HG02840 (cell line): ENCODE measurements around the gene AHCTF1.
"Not testable (repeated sequence)": the region's sequence is repeated elsewhere in the genome, so short reads cannot be mapped to it uniquely, and the experiment has no call there.

Experiments used
- ATAC-seq: cut with Tn5 transposase; IDR thresholded peaks from one replicate; pipeline ENCODE4 v1.9.1; 2021; ENCODE audit warnings: mild to moderate bottlenecking, moderate library complexity, moderate number of reproducible peaks; ENCODE audit not compliant: unreplicated experiment, low FRiP score

AHCTF1 gene

GRCh38 chr1:246850640-246851039 is 81.1 kb downstream of the AHCTF1 start:
- not testable (repeated sequence) for ATAC-seq

- ATAC-seq, result no peak
Measured at GRCh38 chr1:246843876-246844275, 87.9 kb downstream of the AHCTF1 start.

DNA sequence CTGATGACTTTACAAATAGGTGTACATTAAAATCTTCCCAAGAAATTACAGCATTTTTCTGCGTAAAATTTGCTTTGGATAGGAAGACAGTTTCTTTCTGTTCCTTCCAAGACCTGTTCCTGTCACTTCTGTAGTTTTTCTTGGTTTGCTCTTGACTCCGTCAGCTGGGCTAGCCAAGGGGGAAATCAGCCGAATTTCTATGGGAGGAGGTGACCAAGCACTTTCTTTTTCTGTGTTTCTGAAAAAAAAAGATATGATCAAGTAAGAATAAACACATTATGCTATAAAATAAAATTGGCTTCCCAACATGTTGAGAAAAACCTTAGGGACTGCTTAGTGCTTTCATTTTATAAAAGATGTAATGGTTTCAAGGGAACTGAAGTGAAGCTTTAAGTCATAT is 91.0 kb downstream of the AHCTF1 start:
- not testable (repeated sequence) for ATAC-seq

DNA sequence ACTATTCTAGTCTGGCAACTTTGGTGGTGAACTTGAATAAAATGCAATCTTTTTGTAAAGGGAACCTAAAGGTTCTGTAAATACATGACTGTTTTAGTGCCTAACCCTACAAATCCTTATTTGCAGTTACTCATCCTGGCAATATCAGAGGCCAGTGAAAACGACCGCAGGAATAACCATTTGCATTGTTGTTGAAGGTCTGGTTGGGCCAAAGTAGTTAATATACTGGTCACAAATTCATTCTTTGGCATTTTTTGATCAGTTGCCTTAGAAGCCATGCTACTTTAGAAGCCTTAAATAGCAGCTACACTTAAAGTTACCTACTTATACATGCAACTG is 93.7 kb downstream of the AHCTF1 start:
- no peak for ATAC-seq

DNA sequence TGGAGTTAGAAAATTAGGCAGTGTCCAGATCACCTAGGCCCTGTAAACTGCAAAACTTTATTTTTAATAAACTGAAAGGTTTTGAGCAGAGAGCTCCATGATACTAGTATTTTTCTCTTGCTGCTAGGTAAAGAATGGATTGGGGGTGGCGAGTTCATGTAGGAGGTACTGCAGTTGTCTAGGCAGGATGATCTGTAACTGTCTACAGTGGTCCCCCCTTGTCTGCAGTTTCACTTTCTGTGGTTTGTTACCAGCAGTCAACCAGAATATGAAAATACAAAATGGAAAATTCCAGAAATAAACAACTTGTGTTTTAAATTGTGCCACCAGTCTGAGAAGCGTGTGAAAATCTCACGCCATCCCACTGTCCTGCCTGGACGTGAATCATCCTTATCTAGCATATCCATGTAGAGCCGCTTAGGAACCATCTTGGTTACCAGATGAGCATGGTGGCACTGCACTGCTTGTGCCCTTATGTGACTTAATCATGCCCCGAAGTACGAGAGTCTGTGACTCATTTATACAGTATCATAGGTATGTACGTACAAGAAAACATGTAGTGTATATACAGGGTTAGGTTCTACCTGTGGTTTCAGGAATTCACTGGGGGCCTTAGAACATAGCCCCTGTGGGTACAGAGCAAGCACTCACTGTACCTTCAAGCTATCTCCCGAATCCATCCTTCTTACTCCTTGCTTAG is 94.2 kb downstream of the AHCTF1 start:
- ATAC-seq, result no peak

GRCh38 chr1:246836209-246836966 is 95.4 kb downstream of the AHCTF1 start:
- ATAC-seq, result no peak

DNA sequence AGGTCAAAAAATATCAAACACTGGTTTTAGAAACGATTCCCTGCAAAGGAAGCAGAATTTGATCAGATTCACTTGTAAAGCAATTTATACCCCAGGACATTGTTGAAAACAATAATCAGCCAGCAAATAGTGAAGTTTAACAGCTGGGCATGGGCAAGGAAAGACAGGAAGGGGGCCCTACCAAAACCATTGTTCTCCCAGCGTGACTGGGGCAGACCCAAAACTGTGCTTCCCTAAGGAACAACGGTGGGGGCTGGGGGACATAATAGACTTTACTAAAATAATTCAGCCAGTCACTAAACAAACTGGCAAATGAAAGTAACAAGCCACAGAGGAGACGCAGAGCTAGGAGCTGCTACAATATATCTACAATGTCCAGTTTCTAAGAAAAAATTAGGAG is 100.2 kb downstream of the AHCTF1 start:
- no peak for ATAC-seq

- no peak for ATAC-seq
Measured at GRCh38 chr1:246828818-246829217, 102.9 kb downstream of the AHCTF1 start.

GRCh38 chr1:246827396-246827795 is 104.4 kb downstream of the AHCTF1 start:
- no peak for ATAC-seq

DNA sequence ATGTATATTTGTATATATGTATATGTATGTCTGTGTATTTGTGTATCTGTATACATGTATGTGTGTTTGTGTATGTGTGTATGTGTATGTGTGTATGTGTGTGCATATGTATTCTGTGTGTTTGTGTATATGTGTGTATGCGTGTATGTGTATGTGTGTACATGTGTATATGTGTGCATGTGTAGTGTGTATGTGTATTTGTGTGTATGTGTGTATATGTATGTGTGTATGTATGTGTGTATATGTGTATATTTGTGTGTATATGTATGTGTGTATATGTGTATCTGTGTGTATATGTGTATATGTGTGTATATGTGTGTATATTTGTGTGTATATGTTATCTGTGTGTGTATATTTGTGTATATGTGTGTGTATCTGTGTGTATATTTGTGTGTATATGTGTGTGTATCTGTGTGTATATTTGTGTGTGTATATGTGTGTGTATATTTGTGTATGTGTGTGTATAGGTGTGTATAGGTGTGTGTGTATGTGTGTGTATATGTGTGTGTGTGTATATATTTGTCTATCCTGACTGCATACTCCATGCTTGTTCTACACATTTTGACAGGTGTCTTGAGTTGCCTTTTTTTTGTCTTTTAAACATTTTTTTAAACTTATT is 106.1 kb downstream of the AHCTF1 start:
- no peak for ATAC-seq

GRCh38 chr1:246824541-246824940 is 107.2 kb downstream of the AHCTF1 start:
- ATAC-seq, result no peak

DNA sequence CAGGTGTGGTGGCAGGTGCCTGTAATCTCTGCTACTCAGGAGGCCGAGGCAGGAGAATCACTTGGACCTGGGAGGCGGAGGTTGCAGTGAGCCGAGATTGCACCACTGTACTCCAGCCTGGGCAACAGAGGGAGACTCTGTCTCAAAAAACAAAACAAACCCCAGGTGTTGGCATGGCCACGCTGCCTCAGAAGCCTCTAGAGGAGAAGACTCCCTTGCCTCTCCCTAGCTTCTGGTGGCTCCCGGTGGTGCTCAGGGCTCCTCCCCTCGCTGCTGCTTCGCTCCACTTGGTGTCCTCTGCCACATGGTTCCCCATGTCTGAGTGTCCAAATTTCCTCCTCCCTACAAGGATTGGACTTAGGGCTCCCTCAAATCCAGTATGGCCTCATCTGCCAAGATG is 109.6 kb downstream of the AHCTF1 start:
- not testable (repeated sequence) for ATAC-seq

DNA sequence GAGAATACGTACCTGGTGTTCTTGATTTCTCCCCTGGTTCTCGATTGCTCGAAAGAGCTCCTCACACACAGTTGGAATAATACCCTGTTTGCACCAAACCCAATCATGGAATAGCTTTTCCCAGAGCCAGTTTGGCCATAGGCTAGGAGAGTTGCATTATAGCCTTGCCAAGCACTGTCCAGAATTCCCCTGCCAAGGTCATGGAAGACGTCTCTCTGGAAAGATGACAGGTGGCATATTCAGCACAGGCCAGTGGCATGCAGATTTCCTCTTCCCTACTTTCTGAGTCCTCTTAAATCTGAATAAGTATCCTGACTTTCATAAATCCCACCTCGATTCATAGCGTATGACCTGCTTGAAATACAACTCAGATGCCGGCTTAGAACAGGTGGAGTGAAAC is 111.1 kb downstream of the AHCTF1 start:
- no peak for ATAC-seq

DNA sequence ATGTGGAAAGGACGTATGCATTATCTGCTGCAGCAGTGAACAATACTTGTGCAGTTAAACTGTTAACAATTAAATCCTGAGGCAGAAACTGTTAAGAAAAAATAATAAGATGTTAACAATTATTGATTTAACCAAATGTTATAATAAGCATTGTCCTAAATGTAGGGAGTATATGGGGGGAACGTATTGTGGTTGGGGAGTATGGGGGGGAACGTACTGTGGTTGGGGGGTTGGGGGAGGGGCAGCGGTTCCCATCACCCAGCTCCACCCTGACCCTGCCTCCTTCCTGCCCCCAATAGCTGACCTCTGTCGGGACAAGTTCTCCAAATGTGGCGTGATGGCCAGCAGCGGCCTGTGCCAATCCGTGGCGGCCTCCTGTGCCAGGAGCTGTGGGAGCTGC is 114.0 kb downstream of the AHCTF1 start:
- not testable (repeated sequence) for ATAC-seq

DNA sequence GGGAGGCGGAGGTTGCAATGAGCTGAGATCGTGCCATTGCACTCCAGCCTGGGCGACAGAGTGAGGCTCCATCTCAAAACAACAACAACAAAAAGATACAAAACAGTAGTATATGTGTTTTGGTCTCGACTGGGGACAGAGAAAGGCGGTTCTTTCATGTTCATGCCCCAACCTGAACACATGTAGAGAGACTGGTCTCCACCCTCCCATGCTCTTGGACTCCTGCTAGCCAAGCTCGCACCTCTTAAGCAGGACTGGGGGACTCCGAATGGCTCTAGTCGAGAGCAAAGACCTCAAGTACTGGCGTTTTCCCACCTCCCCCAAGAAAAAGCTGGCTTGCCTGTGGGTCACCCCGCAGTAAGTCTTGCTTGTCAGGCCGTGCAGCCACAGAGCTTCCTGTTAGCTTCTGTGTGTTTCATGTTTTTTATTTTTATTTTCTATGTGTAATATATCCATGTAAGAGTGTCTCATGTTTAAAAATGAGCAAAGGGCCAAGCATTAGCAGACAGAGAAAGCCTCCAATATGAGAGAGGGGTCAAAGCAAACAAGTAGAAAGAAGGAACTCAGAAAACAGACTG is 116.0 kb downstream of the AHCTF1 start:
- no peak for ATAC-seq

- no peak for ATAC-seq
Measured at GRCh38 chr1:246814890-246815289, 116.9 kb downstream of the AHCTF1 start.

DNA sequence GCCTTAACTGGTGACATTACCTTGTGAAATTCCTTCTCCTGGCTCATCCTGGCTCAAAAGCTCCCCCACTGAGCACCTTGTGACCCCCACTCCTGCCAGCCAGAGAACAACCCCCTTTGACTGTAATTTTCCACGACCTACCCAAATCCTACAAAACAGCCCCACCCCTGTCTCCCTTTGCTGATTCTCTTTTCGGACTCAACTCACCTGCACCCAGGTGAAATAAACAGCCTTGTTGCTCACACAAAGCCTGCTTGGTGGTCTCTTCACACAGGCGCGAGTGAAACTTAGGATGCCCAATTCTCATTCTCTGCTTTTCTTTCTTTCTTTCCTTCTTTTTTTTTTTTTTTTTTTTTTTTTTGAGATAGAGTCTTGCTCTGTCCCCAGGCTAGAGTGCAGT is 118.4 kb downstream of the AHCTF1 start:
- not testable (repeated sequence) for ATAC-seq

GRCh38 chr1:246811985-246812384 is 119.8 kb downstream of the AHCTF1 start:
- ATAC-seq, result no peak

GRCh38 chr1:246809473-246809872 is 122.3 kb downstream of the AHCTF1 start:
- ATAC-seq, result no peak

GRCh38 chr1:246805135-246805716 is 126.5 kb downstream of the AHCTF1 start:
- ATAC-seq, result no peak

- ATAC-seq, result no peak
Measured at GRCh38 chr1:246803883-246804282, 127.9 kb downstream of the AHCTF1 start.
